Measurements from ENCODE around the gene FITM2.
A peak's percentile ranks its signal among the peaks of the same experiment; 100 is the strongest.

Gene FITM2

DNA sequence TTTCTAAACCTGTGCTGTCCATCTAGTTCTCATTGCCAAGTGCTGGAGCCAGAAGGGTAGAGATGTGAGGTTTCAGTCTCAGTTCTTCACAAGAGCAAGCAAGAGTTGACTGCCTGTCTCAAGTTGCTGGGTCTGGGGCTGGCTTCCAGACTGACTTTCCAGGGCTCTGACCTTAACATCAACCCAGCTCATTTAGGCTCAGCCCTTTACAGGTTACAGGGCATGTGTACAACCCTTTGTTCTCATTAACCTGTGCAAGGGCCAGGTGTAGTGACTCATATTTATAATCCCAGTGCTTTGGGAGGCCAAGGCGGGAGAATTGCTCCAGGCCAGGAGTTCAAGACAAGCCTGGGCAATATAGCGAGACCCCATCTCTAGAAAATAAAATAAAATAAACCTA lies 30.6 kb downstream of the FITM2 start:
- no peak for DNase-seq (ENCODE audit: low read depth)

DNA sequence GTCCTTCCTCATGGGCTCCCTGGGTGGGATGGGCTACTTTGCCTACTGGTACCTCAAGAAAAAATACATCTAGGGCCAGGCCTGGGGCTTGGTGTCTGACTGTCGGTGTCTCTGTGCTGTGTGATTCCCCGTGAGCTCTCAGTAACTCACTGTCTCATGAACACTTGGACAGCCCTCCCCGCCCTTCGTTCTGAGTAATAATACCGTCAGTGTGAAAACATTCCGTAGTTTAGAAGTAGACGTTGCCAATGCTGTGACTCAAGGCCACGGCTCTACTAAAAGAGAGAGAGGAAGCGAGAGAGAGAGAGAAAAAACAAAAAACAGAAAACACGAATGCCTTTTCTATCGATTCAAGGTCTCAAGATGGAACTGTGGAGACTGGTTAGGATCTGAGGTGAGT lies 31.8 kb downstream of the FITM2 start:
- DNase-seq (ENCODE audit: low read depth), result peak; percentile 13

DNA sequence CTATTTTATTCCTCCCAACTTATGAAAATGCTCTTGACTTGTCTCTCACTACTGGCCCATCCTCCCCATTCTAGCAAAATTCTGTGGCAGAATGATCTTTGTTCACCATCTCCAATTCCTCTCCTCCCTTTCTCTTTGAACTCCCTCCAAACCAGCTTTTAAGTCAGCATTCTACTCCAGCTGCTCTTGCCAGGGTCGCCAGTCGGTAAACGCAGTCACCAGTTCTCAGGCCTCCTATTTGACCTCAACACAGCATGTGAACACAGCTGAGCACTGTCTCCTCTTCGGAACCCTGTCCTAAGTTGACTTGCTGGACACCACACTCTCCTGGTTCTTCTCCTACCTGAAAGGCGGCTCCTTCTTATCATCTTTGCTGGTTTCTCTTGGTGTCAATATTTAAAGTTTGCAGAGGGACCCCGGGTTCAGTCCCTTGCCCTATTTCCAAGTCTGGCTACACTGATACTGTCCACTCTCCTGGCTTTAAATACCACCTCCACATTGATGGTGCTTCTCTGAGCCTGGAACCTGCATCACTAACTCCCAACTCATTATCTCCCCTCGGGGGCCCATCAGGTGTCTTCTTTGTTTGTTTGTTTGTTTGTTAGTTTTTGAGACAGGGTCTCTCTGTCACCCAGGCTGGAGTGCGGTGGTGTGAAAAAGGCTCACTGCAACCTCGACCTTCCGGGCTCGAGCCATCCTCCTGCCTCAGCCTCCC lies 36.5 kb downstream of the FITM2 start:
- no peak for DNase-seq (ENCODE audit: low read depth)

DNA sequence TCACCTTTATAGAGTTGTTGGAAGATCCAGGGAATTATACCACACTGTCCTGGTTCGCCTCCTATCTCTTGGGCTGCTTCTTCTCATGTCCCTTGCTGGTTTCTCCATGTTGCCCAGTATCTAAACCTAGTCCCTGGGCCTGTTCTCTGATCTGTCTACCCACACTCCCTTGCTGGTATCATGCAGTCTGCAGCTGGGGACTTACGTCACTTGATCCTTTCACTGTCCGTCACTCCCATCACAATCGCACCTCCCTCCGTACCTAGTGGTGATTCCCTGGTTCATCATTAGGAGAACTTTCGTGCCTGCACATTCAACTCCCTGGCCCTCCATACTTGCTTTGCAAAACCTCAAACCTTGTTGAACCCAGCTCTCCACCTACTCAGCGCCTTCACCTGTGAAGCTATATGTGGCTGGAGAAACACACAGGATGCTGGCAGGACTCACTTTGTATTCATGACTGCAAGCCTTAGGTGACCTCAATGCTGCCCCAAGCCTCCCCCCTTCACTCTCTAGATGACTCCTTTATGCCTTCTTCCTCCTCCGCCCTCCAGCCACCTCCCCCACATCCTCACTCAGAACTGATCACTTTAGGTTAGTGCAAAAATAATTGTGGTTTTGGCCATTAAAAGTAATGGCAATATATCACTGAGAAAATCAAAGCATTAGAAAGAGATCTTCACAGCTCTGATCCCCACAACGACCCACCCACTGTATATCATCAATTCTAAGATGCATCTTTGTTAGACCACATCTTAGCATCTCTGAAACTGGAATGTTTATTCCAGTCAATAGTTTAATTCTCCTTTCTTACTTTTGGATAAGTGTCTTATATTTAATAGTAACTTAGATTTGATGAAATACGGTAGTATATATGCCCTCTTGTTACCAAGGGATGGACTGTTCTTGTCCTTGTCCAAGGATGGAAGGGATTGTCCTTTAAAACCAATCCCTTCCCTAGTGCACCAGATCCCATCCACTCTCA lies 37.5 kb downstream of the FITM2 start:
- no peak for DNase-seq (ENCODE audit: low read depth)

DNA sequence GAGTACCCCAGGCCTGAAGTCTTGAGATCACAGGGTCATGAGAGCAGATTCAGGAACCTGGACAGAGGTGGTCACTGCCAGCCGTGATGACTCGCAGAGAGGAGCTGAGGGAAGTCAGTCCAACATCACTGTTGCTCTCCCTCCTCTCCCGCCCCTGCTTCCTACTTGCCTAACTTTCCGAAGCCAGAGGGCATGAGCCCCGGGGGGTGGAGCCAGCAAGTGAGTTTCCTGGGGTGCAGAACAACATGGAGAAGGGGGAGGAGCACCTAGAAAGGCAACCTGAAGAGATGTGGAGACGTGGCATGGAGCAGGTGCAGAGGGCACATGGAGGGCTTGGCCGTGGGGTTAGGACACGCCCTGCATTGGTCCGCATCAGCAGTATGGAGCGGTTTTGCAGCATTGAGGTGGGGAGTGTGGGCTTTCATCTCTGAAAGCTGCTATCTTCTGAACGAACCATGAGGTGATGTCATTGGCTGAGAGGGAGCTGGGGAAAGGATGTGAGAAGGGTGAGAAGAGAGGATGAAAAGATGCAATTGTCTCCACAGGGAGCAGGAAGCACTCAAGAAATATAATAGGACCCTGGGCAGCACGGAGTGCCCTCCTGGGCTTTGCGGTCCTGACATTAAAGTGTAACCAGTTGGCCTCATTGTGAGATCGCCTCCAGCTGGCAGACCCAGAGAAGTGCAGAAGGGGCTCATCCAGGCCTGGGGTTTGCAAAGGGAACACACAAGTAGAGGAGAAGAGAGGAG lies 38.9 kb downstream of the FITM2 start:
- DNase-seq (ENCODE audit: low read depth), result no peak

DNA sequence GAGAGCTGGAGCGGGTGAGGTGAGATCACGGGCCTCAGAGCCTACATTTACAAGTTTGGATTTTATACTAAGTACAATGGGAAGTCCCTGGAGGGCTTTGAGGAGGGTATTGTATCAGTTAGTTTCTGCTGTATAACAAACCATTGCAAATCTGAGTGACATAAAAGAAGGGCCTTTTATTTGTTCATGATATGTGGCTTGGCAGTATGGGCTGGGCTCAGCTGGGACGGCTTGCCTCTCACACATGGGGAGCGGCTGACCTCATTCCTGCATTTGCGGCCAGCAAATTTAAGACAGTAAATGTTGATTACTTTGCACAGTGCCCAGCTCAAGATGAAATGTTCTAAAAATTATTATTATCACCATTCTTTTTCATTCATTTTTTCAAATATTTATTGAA lies 42.2 kb downstream of the FITM2 start:
- no peak for DNase-seq (ENCODE audit: low read depth)

DNA sequence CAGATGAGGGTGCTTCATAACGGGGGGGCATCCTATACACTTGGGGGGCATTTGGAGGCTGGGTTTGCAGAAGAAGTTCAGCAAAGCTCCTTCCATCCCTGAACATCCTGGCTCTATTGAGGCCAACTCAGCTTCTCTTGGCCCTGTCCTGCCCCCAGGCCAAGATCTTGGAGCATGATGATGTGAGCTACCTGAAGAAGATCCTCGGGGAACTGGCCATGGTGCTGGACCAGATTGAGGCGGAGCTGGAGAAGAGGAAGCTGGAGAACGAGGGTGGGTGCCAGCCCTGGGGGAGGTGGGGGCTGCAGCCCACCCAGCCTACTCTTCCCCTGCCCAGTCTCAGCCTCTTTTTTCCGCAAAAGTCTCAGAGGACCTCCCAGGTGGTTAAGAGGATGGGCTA lies 46.7 kb downstream of the FITM2 start:
- no peak for DNase-seq (ENCODE audit: low read depth)

DNA sequence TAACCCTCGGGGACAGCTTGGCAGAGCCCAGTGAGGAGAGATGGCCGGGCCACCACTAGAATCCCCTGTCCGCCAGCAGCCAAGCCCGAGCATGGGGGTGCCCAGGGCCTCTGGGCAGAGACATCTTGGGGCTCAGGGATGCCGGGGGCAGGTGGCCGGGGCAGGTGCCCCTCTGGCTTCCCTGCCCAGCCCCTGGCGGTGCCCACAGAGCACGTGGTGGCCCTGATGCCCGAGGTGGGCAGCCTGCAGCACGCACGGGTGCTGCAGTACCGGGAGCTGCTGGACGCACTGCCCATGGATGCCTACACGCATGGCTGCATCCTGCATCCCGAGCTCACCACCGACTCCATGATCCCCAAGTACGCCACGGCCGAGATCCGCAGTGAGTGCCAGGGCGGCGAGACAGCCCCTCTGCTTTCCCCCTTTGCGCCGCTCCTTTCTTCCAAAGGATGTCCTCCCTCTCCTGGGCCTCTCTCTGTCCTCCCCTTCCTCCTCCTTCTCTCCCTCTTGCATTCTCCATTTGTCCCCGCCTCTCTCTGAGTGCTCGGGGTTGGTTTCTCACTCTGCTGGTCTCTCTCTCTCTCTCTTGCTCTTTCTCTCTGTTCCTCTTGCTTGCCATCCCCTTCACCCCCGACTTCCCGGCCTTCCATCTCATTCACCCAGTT lies 52.6 kb downstream of the FITM2 start:
- no peak for DNase-seq (ENCODE audit: low read depth)

DNA sequence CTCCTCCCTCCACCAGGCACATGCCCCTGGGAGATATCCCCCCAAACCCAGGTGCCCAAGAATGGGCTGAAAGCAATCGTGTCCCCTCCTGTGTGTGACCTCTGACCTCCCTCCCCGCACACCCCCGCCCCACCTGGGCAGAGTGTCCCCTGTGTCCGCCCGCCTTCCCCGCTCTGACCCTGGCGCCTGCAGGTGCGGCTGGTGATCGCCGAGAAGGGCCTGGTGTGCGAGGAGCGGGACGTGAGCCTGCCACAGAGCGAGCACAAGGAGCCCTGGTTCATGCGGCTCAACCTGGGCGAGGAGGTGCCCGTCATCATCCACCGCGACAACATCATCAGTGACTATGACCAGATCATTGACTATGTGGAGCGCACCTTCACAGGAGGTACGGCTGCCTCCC lies 54.0 kb downstream of the FITM2 start:
- no peak for DNase-seq (ENCODE audit: low read depth)

DNA sequence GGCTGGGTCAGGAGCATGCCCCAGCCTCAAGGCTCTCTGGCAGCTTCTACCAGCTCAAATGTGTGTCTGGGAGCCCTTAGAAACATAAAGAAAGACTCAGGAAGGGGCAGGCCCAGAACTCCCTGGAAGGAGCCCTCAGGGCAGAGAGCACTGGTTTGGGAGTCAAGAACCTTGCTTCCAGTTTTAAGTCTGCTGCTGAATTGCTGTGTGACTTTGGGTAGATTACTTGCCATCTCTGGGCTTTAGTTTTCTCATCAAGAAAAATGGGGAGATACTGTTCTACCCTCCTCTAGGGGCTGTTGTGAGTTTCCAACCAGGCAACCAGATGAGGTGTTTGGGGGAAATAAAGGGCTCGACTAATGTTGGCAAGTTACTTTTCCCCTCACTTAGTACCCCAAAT lies 55.1 kb downstream of the FITM2 start:
- DNase-seq (ENCODE audit: low read depth), result no peak

DNA sequence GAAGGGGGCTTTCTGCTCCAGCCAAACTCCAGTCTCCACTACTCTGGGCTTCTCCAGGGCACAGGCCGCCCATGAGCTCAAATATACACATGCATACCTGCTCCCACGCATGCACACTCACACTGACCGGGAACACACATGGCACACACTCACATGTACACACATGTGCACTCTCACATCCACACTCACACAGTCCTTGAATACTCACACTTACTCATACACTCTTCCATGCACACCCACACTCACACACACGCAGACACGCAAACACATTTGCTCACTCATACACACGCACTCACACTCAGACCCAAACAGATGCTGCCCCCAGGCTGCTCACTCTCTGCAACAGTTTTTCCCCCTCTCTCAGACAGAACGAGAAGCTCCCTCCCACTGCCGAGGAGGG lies 56.9 kb downstream of the FITM2 start:
- DNase-seq (ENCODE audit: low read depth), result no peak

DNA sequence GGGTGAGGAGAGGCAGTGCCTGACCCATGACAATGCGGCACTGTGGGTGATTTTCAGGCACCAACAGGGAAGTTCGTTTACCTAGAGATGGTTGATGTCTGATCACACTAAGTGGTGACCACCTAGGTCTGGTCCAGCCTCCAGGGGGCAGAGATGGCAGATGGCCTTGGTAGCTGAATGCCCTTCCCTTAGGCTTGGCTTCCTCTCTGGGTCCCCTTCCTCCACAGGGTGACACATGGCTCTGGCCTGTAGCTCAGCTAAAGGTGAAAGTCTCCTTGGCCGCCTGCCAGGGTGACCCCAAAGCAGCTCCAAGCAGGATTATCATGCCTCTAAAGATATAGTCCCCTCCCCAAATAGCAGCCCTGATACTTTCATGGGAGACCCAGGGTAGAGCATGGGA lies 57.5 kb downstream of the FITM2 start:
- DNase-seq (ENCODE audit: low read depth), result no peak

Data from fibroblast of the conjunctiva (primary cell).